Lower lobe of right lung (tissue), 2 donors: ENCODE results near the gene OR2V2. TPM values are rescaled to one million over a fixed set of nuclear protein-coding genes. Genes with fewer than 3 reads are reported as not detected.
"Not testable (repeated sequence)": the region's sequence is repeated elsewhere in the genome, so short reads cannot be mapped to it uniquely, and the experiment has no call there.

ENCODE experiments used
- ATAC-seq, 2 donors: fragments of 200-7000 bp; cut with Tn5 transposase; one replicate each; pipeline ENCODE4 v1.9.1; 2020 to 2022; ENCODE audit warnings: mild to moderate bottlenecking in 2 of 2, moderate library complexity in 2 of 2
- DNase-seq: peaks from one replicate; pipeline ENCODE4 v3.0.0-alpha.2; 2020
- H3K27ac ChIP-seq: fragments of 200-600 bp; one replicate; pipeline ENCODE4 v1.8.0; 2022
- H3K27me3 ChIP-seq: fragments of 200-600 bp; one replicate; pipeline ENCODE4 v1.8.0; 2022; ENCODE audit warnings: low read depth
- H3K36me3 ChIP-seq: fragments of 200-600 bp; one replicate; pipeline ENCODE4 v1.8.0; 2022; ENCODE audit warnings: mild to moderate bottlenecking
- H3K4me1 ChIP-seq: fragments of 200-600 bp; one replicate; pipeline ENCODE4 v1.8.0; 2022
- H3K4me3 ChIP-seq: fragments of 200-600 bp; one replicate; pipeline ENCODE4 v1.8.0; 2022; ENCODE audit warnings: mild to moderate bottlenecking
- H3K9me3 ChIP-seq: fragments of 200-600 bp; one replicate; pipeline ENCODE4 v1.8.0; 2022
- CTCF ChIP-seq: fragments of 200-600 bp; IDR thresholded peaks from one replicate; pipeline ENCODE4 v1.8.0; 2022; ENCODE audit warnings: antibody characterized with exemption, mild to moderate bottlenecking
- intact Hi-C: fragments of 100-400 bp; cut with DNase I; formaldehyde crosslinking; loops from one replicate; pipeline ENCODE4 v1.11.0; 2022
- total RNA-seq: library from RNA; stranded (reverse); fragmentation: NEBNext Ultra II Directional; extraction: Animal tissue kit (Norgen Biotek cat#: 25700); gene quantifications from one replicate; pipeline ENCODE4 v1.2.1, GENCODE V29; 2021
- donor health status: DM: no; HTN: yes; CAD: no; lungs with severe emphysema.

OR2V2 gene
- total RNA-seq, 1 donor from 2014 or later: not detected

GRCh38 chr5:181112476-181112875 is 34.9 kb upstream of the OR2V2 start:
- Histone ChIP-seq H3K27me3 (peaks cover 89% of the 10 kb centered on the region), H3K4me3 (no peak overlapping the region), H3K36me3 (no peaks in the 10 kb centered on the region), H3K27ac (no peak overlapping the region), H3K4me1 (no peaks in the 10 kb centered on the region), H3K9me3 (no peaks in the 10 kb centered on the region)
- intact Hi-C loops: no loop called here
- no peak for DNase-seq
- TF ChIP-seq CTCF: no peak
- ATAC-seq: no peak

GRCh38 chr5:181113572-181113971 is 33.8 kb upstream of the OR2V2 start:
- not testable (repeated sequence) for H3K4me3 ChIP-seq

GRCh38 chr5:181114284-181114843 is 33.0 kb upstream of the OR2V2 start:
- no peak for ATAC-seq

More at GRCh38 chr5:181113572-181113971, 33.8 kb upstream of the OR2V2 start:
- DNase-seq, H3K4me1 ChIP-seq, H3K27ac ChIP-seq, H3K36me3 ChIP-seq, H3K9me3 ChIP-seq, intact Hi-C loops, ATAC-seq: not testable (repeated sequence)
- peaks cover 86% of the 10 kb centered on the region for H3K27me3 ChIP-seq

GRCh38 chr5:181114844-181115778 is 32.3 kb upstream of the OR2V2 start:
- no peak for DNase-seq
- TF ChIP-seq CTCF: no peak
- no peak overlapping the region for H3K4me3 ChIP-seq
- intact Hi-C loops: no loop called here
- peak in 1 of 2 donors; percentile 18 for ATAC-seq
- H3K27ac ChIP-seq: no peak overlapping the region
- no peaks in the 10 kb centered on the region for H3K36me3 ChIP-seq
- H3K27me3 ChIP-seq: peaks cover 76% of the 10 kb centered on the region
- no peaks in the 10 kb centered on the region for H3K9me3 ChIP-seq
- no peaks in the 10 kb centered on the region for H3K4me1 ChIP-seq

More at GRCh38 chr5:181114284-181114843, 33.0 kb upstream of the OR2V2 start:
- intact Hi-C loops: no loop called here
- Histone ChIP-seq H3K27ac (no peak overlapping the region), H3K9me3 (no peaks in the 10 kb centered on the region), H3K27me3 (peaks cover 84% of the 10 kb centered on the region), H3K4me3 (no peak overlapping the region), H3K4me1 (no peaks in the 10 kb centered on the region), H3K36me3 (no peaks in the 10 kb centered on the region)
- TF ChIP-seq CTCF: no peak
- no peak for DNase-seq

GRCh38 chr5:181118369-181118768 is 29.0 kb upstream of the OR2V2 start:
- Histone ChIP-seq H3K27ac (no peak overlapping the region), H3K27me3 (peaks cover 46% of the 10 kb centered on the region), H3K4me3 (no peak overlapping the region), H3K4me1 (no peaks in the 10 kb centered on the region), H3K9me3 (no peaks in the 10 kb centered on the region), H3K36me3 (no peaks in the 10 kb centered on the region)
- intact Hi-C loops: no loop called here
- ATAC-seq (no peak), DNase-seq (no peak)
- no peak for TF ChIP-seq CTCF

- DNase-seq (no peak), ATAC-seq (no peak)
- no peaks in the 10 kb centered on the region for H3K36me3 ChIP-seq
- no peaks in the 10 kb centered on the region for H3K4me1 ChIP-seq
- intact Hi-C loops: no loop called here
- TF ChIP-seq CTCF: no peak
- no peak overlapping the region for H3K27ac ChIP-seq
- no peak overlapping the region for H3K4me3 ChIP-seq
- H3K27me3 ChIP-seq: peaks cover 46% of the 10 kb centered on the region
- no peaks in the 10 kb centered on the region for H3K9me3 ChIP-seq
These were observed 28.3 kb upstream of the OR2V2 start for GRCh38 chr5:181119105-181119504.
